IPS-NIHi7 (cell line): Measurements from ENCODE around the gene NFIA.
A peak's percentile ranks its signal among the peaks of the same experiment; 100 is the strongest.
"Not testable (repeated sequence)": the region's sequence is repeated elsewhere in the genome, so short reads cannot be mapped to it uniquely, and the experiment has no call there.

Source experiments
- DNase-seq: peaks from one replicate; pipeline ENCODE4 v3.0.0; 2012; ENCODE audit warnings: mixed read lengths; ENCODE audit errors: extremely low spot score

NFIA gene

DNA sequence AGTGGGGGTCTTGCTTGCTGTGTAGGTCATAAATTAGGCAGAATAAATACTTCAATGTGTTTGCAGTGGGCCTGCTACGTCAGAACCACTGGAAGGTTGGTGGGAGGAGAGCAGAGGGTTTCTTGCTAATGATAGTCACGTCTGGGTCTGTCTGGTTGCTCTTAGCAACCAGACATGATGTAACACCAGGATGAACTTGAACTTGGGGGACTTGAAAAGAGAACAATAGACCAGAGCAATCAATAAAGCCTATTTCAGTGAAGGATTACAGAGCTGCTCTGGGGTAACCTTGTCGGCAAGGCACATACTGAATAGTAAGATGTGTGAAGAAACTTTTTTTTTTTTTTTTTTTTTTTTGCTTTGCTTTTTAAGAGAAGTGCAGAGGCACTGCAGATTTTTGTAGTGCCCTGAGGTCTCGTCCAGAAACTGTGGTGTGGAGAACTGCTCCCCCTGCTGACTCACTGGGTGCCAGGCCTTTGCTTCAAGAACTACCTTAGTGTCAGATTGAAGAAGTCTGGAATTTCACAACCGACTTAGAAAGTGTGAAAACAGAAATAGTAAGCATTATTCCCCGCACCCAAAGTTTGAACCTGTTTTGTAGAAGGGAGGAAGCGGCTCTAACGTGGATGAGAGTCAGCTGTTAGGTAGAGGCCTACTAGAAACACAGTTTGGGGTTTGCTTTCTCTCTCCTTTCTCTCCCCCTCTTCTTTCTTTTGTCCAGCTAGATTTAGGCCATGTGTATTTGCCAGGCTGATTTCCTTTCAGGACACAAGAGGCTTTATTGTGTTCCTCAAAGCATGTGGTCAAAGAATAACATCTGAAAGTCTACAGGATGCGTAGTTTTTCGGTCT lies 371.0 kb downstream of the NFIA start:
- DNase-seq: peak; percentile 76

DNA sequence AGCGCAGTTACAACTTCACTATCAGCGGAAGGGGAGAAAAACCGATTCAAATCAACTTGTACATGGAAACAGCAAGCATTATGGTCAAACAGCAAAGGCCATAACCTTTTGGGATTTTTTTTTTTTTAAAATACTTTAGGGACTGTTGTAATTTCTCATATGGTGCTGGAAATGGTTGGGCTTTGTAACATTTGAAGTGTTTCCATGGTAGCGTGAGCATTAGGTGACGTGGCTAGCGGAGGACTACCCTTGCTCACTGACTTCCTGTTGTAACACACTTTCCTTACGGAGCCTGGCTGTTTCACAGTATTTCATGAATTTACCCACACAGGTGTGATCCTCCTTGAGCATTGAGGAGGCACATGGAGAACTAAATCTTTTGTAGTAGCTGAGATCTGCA lies 373.0 kb downstream of the NFIA start:
- DNase-seq: no peak

DNA sequence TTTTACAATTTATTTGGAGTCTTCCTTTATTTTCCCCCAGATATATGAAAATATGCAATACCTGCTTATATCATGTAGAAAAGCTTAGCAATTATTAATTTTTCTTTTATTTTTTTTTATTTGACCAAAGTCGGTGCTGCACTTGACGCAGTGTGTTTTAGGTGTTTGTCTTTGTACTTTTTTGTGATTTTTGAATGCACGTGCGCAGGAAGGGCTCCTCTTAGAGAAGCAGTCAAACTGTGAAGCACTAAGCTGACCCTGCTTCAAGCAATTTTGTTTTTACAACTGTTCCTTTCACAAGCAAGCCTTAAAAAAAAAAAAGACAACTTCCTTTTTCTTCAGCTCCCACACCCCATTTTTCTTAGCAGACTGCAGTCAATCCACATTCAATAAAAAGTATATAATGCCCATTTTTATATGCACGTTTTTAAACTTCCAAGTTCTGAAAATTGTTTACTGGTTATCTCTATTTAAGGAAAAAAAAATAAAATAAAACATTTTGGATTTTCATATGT lies 375.2 kb downstream of the NFIA start:
- no peak for DNase-seq

DNA sequence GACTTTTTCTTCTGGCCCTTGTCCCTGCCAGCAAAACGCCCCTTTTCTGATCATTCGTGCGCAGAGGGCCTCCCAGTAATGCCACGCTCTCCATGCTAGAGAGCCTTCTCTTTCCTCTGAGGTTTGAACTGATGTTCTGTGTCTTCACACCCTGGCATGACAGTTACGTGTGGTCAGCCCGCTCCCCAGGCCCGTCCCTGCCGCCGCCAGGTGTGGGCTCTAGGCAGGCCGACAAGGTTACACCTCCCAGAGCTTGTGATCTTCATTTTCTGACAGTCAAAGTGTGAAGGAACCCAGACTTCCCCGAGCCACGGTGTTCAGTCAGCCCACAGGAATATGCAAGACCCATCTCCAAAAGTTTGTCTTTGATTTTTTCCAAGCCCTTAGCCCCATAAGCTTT lies 377.0 kb downstream of the NFIA start:
- DNase-seq: no peak

DNA sequence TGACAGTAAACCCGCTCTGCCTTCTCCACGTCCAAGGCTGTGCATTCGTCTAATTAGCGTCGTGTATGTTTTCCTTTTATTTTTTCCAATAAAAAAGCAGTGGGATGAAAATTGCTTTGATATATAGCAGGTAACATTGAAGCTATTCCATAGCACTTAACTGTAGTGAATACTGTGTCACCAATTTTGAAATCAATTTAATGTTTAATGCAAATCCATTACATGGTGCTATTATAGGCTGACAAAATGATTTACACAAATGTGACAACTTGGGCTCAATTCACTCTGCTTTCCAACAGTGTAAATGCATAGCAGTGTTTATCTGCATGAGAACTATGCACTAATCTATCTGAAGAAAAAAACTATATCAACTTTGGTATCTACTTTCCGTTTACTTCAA lies 377.8 kb downstream of the NFIA start:
- no peak for DNase-seq

DNA sequence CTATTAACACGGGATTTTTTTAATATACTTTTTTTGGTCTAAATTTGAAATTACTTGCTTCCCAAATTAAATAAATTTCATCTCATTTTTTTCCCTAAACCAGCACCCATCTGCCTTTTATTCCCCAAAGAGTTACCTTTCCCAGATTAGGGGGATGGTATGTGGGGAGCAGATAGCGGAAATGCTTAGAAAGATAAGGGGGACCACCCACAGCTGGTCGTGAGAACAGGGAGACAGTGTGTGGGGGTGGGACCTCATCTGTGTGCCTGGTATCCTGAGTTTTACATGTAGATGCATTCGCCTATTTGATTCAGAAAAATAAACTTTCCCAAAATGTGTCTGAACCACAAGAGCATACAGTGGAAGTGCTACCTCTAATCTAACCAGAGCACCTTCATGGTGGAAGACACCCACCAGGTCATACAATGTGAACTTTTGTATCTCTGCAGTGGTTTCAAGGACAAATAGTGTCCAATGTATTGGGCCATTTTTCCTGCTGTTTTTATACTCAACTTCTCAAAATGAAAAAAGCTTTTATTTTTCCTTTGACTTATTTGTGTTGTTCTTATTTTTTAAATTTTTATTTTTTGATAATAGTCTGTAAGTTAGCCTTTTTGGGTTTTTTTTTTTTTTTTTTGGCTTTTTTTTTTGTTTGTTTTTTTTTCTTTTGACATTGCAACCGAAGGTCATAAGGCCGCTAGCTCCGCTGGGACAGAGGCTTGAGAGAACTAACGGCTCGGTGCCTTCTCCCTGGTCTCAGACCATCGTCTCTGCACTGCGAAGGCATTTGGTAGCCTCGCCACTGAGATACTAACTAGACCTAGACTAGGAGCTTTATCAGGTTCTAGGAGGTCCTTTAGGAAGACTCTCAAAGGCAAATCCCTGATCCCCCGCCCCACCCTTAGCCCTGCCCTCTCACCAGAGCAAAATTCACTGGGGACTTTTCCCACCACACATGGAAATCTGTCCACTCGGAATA lies 379.3 kb downstream of the NFIA start:
- DNase-seq: peak; percentile 16

DNA sequence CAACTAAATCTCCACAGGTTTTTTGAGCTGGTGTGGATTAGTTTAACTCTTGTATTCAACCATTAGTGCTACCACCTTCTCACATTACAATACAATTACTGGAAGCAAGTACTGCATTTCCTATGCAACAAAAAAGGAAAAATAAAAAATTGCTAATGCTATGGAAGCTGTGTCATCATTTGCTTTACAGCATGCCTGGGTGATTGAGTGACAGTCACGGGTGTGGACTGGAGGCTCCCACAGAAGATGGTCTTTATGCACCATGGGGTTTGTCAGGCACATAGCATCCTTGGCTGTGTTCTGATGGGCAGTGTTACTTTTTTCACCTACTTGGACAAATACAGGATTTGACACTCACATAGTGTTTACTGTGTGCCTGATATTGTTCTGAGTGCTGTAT lies 380.3 kb downstream of the NFIA start:
- DNase-seq: no peak

DNA sequence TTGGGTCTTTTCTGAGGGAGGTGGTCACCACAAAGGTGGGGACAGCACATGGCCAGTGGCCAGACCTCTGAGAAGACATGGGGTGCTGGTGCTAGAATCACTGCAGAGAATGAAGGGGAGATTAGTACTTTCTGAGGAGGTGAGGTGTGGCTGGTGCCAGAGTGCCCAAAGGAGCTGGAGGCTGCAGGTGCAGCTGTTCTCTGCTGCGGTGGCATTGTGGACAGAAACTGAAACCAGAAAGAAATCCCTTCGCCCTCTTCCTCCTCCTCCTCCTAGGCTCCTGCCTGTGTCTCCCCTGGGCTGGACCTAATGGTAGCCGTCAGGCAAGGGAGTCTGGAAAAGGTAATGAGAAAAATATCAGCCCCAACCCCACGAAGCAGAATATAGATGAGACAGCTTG lies 380.9 kb downstream of the NFIA start:
- DNase-seq: no peak

DNA sequence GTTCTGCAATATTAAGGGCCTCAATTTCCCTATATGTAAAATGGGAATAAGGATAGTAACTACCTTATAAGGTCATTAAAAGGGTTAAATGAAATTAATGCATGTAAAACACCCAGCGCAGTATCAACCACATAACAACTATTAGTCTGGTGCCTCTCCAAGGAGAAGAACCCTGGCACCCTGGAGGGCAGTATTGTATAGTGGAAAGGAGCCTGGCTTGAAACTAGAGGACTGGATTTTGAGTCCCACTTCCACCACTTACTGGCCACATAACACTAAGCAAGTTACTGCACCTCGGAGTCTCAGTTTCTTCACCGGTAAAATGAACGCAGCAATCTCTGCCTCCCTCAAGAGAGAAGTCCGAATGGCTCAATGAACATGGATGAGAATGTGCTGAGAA lies 385.5 kb downstream of the NFIA start:
- not testable (repeated sequence) for DNase-seq

DNA sequence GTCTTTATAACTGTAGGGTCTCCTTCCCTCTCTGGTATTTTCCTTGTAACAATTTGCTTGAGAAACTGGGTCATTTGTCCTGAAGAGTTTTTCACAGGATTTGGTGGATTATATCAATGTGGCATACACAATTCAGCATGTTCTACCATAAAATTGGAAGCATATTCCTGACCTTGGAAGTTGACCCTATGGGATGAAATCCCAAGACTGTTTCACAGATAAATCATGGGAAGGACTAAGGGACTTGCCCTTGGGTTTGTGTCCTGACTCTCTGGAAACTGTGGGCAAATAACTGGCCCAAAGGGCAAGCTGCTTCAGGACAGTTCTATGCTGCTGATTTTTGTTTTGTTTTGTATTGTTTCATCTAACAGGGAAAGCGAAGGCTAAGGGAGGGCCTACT lies 387.0 kb downstream of the NFIA start:
- no peak for DNase-seq

DNA sequence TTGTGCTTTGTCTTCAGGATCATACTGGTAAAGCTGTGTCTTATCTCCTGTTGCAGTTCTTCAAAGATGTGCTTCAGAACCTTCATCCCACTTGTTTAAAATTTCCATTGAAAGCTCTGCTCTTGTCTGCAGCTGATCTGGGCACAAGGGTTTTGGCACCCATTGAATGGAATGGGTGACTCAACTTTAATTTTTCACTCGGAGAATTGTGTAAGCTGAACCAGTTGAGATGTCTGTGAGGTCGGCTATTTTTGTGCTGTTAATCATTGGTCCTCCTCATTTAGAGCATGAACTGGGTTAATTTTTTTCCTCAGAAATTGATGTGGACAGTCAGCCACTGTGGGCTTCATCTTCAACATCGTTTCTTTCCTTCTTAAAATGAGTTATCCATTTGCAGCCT lies 390.5 kb downstream of the NFIA start:
- DNase-seq: no peak

DNA sequence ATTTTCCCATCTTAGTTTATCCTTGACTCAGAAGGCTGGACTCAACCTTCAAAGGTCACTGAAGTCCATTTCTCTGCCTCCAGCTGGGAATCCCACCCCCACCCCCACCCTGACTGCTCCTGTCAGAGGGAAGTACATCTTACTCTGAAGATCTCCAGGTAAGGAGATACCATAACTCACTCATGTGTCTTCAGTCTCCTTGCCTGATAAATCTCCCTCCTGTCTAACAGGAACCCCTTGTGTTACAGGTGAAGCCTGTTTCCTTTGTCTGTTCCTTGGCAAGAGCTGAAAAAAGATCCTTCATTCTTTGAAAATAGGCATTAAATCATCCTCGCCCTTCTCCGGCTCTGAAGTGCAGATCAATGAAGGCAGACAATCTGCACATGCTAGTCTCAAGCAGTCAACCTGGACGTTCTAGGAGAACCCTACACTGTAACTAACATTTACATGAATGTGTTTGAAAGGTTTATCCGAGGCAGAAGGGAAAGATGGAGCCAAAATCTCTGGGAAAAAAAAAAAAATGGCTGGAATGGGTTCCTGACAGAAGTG lies 392.0 kb downstream of the NFIA start:
- DNase-seq: no peak

DNA sequence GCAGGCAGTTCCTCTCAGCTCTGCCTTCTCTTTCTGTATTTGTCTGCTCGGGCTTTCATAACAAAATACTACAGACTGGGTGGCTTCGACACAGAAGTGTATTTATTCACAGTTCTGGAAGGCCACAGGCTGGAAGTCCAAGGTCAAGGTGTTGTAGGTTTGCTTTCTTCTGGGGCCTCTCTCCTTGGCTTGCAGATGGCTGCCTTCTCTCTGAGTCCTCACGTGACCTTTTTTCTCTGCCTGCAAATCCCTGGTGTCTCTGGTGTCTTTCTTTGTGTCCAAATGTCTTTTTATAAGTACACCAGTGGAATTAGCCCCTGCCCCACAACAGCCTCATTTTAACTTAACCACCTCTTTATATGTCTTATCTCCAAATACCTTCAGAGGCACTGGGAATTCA lies 392.6 kb downstream of the NFIA start:
- no peak for DNase-seq

DNA sequence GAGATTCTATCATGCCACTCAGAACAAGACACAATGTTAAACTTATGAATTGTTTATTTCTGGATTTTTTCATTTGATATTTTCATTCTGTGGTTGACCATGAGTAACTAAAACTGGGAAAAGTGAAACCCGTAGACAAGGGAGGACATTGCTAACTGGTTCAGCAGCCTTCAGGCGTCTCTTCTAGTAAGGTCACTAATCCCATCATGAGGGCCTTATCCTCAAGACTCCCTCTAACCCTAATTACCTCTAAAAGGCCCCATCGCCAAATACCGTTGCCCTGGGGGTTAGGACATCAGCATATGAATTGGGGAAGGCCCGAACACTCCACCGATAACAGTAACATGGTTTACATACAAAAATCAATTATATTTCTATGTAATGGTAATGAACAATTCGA lies 394.9 kb downstream of the NFIA start:
- peak; percentile 26 for DNase-seq

DNA sequence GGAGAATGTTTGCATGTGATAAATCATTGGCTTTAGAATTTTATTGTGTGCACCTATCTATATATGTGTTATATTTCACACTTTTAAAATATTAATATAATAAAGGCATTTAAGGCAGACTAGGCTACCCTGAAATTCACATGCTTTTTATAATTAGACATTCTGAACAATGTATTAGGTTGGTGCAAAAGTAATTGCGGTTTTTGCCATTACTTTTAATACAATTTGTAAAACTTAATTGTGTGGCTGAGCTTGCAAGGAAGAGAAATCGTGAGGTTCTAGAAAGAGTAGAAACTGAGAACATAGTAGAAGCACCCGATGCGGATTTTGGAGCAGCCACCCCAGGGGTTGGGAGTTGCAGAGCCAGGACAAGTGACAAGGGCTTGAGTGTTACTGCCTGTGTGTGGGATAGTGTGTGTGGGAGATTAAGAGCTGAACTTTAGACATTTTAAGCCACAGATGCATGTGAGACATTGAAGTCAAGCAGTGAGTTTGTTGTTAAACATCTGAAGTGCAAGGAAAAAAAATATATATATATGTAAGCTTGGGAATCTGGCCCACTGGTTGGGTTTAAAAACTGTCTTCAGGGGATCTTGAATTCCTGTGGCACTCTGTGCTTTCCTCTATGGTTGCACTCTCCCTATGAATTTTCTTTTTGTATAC lies 398.0 kb downstream of the NFIA start:
- no peak for DNase-seq

DNA sequence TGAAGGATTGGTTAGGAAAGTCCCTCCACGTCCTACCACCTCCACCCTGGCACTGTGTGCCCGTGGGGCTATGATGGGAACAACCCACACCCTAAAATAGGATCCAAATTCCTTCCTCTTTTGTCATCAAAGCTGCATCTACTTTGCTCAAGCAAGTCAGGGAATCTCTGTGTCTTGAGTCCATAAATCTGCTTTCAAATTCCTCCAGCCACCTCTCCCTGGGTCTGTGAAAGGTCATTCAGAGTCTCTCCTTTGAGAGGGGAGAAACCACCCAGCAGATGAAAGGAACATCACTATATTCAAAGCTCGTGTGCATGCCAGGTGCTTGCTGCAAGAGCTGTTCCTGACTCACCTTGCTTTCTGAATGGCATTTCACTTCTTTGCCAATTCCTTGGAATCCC lies 399.0 kb downstream of the NFIA start:
- DNase-seq: no peak

DNA sequence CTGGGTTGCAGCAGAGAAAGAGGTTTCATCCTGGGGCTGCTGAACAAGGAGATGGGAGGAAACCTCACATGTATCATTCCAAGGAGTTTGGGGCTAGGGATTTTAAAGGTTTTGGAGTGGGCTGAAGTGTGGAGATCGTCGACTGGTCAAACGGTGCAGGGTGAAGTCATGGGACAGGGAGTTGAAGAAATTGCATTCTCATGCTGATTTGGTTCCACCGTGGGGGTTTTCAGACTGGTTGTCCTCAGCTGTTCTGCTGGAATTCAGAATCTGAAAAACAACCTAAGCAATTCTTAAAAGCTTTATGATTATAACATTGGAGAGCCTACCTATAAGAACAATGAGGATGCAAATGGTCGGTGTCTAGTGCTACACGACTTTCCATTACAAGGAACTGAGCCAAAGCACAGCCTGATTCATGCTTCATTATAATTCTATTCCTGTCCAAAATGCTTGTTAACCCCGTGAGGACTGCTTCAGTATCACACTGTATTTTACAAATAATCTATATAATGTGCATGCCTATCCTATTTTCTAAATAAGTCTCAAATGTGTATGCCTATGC lies 399.9 kb downstream of the NFIA start:
- no peak for DNase-seq

DNA sequence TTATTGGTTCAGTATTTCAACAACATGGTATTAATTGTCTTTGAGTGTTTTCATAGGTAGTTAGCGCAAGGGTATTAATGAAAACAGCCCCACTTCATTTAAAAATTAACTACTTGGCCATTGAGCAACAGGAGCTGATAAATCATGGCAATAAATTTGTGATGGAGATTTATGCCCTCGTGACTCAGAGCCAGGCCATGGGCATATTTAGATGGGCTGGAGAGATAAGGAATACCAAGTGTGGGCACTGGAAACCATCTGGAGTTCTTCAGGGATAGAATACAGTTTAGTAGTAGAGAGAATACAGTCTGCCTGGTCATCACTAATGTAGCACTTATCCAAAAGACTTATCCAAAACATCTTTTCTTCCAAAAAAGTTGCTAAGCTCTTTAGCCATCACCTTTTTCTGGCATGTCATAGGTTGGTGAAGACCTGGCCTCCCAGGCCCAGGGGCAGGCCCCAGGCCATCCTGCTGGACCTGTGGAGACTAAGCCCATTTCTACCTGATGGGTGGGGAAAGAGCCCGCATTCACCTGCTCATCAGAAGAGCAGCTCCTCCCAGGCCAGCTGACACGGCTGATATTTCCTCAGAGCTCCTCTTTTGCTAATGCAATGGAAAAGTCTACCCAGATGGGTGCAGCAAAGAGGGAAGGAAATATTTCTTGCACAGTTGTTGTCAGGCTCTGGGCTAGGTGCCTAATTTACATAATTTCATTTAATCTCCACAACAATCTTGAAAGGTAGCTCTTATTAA lies 404.6 kb downstream of the NFIA start:
- DNase-seq: no peak

DNA sequence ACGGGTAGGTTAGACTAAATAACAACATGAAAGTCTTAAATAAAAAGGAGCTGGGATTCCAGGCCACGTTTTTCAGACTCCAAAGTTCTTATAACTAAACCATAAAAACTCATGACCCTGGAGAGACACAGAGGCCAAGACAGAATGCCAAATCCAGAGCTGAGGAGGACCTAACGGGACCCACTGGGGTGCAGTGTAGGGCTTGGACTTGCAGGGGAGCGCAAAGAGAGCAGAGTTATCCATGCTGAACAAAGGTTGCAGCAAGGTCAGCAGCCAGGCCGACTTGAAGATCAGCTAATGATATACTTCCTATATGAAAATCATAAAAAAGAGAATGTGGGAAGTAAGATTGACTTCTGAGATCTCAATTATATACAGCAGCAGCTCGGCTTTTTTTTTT lies 405.4 kb downstream of the NFIA start:
- no peak for DNase-seq

DNA sequence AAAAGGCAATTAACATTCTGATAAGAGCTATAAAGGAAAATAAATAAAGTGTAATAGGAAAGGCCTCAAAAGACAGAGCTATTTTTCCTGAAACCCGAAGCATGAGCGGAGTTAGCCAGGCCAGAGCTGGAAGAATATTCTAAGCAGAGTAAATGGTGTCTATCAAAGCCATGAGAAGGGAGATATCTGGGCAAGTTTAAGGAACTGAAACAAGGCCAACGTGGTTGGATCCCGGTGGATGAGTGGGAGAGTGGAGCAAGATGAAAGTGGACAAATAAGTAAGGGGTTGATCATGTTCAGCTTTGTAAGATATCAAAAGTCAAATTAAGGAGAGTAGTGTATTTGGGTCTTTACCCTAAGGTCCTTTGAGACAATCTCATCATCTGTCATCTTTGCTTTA lies 408.6 kb downstream of the NFIA start:
- no peak for DNase-seq

DNA sequence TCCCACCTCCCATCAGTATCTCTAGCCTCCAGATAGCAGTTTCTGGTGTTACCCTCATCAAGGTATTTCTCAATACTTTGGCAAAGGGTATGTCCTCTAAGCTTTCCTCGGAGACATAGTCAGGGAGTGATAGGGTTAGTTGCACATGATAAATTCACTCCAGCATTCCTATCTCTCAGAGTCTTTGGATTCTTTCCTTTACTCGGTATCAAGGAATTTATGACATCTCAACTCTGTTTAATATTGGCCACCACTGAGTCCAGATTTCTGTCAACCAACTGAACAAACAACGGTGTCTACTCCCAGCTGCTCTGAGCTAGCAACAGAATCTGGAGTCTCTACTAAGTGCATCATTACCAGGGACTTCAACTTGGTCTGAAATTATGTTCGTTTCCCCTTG lies 409.1 kb downstream of the NFIA start:
- no peak for DNase-seq
